Activated CD4-positive, alpha-beta T cell treated with anti-CD3 and anti-CD28 coated beads, Interleukin-10, Interleukin-2, amounts not matched to agents 100 ng/mL and 50 ng/mL, durations not matched to agents 16 hours and 8 hours (primary cell): ENCODE measurements around the gene NF2.
"Not testable (repeated sequence)": the region's sequence is repeated elsewhere in the genome, so short reads cannot be mapped to it uniquely, and the experiment has no call there.

Experiments
- DNase-seq: peaks from one replicate; pipeline ENCODE4 v3.0.0-alpha.2; 2020

Gene NF2

GRCh38 chr22:29597871-29598683 is 5.4 kb upstream of the NF2 start:
- DNase-seq: not testable (repeated sequence)

- no peak for DNase-seq
These were observed 4.8 kb upstream of the NF2 start for GRCh38 chr22:29598684-29599020.

- DNase-seq: peak; percentile 51
These were observed 585 bp downstream of the NF2 start for GRCh38 chr22:29604076-29604360.

- DNase-seq: no peak
These were observed 2.1 kb downstream of the NF2 start for GRCh38 chr22:29605527-29605850.

- no peak for DNase-seq
These were observed 2.9 kb downstream of the NF2 start for GRCh38 chr22:29606320-29606719.

- DNase-seq: no peak
These were observed 4.0 kb downstream of the NF2 start for GRCh38 chr22:29607426-29607825.

GRCh38 chr22:29609139-29609538 is 5.7 kb downstream of the NF2 start:
- DNase-seq: no peak

GRCh38 chr22:29610780-29611179 is 7.3 kb downstream of the NF2 start:
- DNase-seq: no peak

GRCh38 chr22:29615705-29616327 is 12.4 kb downstream of the NF2 start:
- no peak for DNase-seq

- DNase-seq: peak; percentile 51
These were observed 14.6 kb downstream of the NF2 start for GRCh38 chr22:29617922-29618629.

GRCh38 chr22:29621761-29622526 is 18.5 kb downstream of the NF2 start:
- no peak for DNase-seq

- DNase-seq: no peak
These were observed 19.6 kb downstream of the NF2 start for GRCh38 chr22:29623059-29623458.

GRCh38 chr22:29623553-29624169 is 20.2 kb downstream of the NF2 start:
- DNase-seq: no peak

GRCh38 chr22:29625090-29625825 is 21.8 kb downstream of the NF2 start:
- peak; percentile 52 for DNase-seq

- no peak for DNase-seq
These were observed 23.2 kb downstream of the NF2 start for GRCh38 chr22:29626497-29627195.

GRCh38 chr22:29627196-29627535 is 23.7 kb downstream of the NF2 start:
- DNase-seq: no peak

- DNase-seq: no peak
These were observed 25.8 kb downstream of the NF2 start for GRCh38 chr22:29628996-29629902.

GRCh38 chr22:29629903-29630516 is 26.6 kb downstream of the NF2 start:
- DNase-seq: no peak

- no peak for DNase-seq
These were observed 27.6 kb downstream of the NF2 start for GRCh38 chr22:29630987-29631386.

- no peak for DNase-seq
These were observed 28.3 kb downstream of the NF2 start for GRCh38 chr22:29631725-29632124.
